H9 (cell line): ENCODE measurements around the gene CELF1. TPM values are rescaled to one million over a fixed set of nuclear protein-coding genes. Genes with fewer than 3 reads are reported as not detected.
A peak's percentile ranks its signal among the peaks of the same experiment; 100 is the strongest.

Experiments
- DNase-seq: peaks from one replicate; pipeline ENCODE4 v3.0.0-alpha.2; 2017
- H2AFZ ChIP-seq: one replicate; pipeline ENCODE4 v1.6.1; 2013; ENCODE audit warnings: mild to moderate bottlenecking, low read length, control low read depth, moderate library complexity
- H2AK5ac ChIP-seq: 2 replicates; pipeline ENCODE4 v1.6.1; 2013; ENCODE audit warnings: low read length, control low read depth, mixed read lengths; ENCODE audit not compliant: insufficient read length
- H2BK120ac ChIP-seq: one replicate; pipeline ENCODE4 v1.6.1; 2013; ENCODE audit warnings: low read depth, mild to moderate bottlenecking, low read length, control low read depth, inconsistent platforms; ENCODE audit not compliant: poor library complexity, severe bottlenecking
- H2BK12ac ChIP-seq: 2 replicates; pipeline ENCODE4 v1.6.1; 2013; ENCODE audit warnings: low read length, control low read depth, mixed read lengths, low read depth; ENCODE audit not compliant: insufficient read length
- H2BK15ac ChIP-seq: 2 replicates; pipeline ENCODE4 v1.6.1; 2013; ENCODE audit warnings: low read depth, low read length, control low read depth
- H2BK20ac ChIP-seq: one replicate; pipeline ENCODE4 v1.6.1; 2013; ENCODE audit warnings: low read depth, mild to moderate bottlenecking, low read length, control low read depth, inconsistent platforms; ENCODE audit not compliant: poor library complexity, severe bottlenecking
- H2BK5ac ChIP-seq: 2 replicates; pipeline ENCODE4 v1.6.1; 2013; ENCODE audit warnings: low read length, control low read depth, mixed read lengths; ENCODE audit not compliant: insufficient read length
- H3K14ac ChIP-seq: 2 replicates; pipeline ENCODE4 v1.6.1; 2013; ENCODE audit warnings: low read length, control low read depth; ENCODE audit not compliant: insufficient read depth
- H3K18ac ChIP-seq: 2 replicates; pipeline ENCODE4 v1.6.1; 2013; ENCODE audit warnings: low read depth, mild to moderate bottlenecking, mixed read lengths, low read length, control low read depth; ENCODE audit not compliant: insufficient read length
- H3K23ac ChIP-seq: 2 replicates; pipeline ENCODE4 v1.6.1; 2013; ENCODE audit warnings: low read length, control low read depth, mixed read lengths, low read depth; ENCODE audit not compliant: insufficient read length
- H3K23me2 ChIP-seq: 2 replicates; pipeline ENCODE4 v1.6.1; 2013; ENCODE audit warnings: low read depth, mild to moderate bottlenecking, mixed read lengths, low read length, control low read depth; ENCODE audit not compliant: insufficient read length, poor library complexity, severe bottlenecking
- H3K27ac ChIP-seq: 2 replicates; pipeline ENCODE4 v1.5.1; 2013; ENCODE audit warnings: low read length, control low read depth, mixed read lengths, low read depth; ENCODE audit not compliant: insufficient read length
- H3K27me3 ChIP-seq: 2 replicates; pipeline ENCODE4 v1.6.1; 2013; ENCODE audit warnings: low read length, control low read depth, inconsistent platforms; ENCODE audit not compliant: insufficient read depth
- H3K4ac ChIP-seq: 2 replicates; pipeline ENCODE4 v1.6.1; 2013; ENCODE audit warnings: low read depth, mild to moderate bottlenecking, control low read depth, inconsistent platforms, low read length, moderate library complexity
- H3K4me1 ChIP-seq: 2 replicates; pipeline ENCODE4 v1.6.1; 2013; ENCODE audit warnings: low read length, control low read depth, inconsistent platforms; ENCODE audit not compliant: insufficient read depth
- H3K4me2 ChIP-seq: 2 replicates; pipeline ENCODE4 v1.6.1; 2013; ENCODE audit warnings: low read length, control low read depth, mixed read lengths; ENCODE audit not compliant: insufficient read length, insufficient read depth
- H3K56ac ChIP-seq: 2 replicates; pipeline ENCODE4 v1.6.1; 2013; ENCODE audit warnings: low read depth, mild to moderate bottlenecking, mixed read lengths, low read length, control low read depth; ENCODE audit not compliant: insufficient read length
- H3K79me1 ChIP-seq: 2 replicates; pipeline ENCODE4 v1.6.1; 2013; ENCODE audit warnings: low read depth, mild to moderate bottlenecking, moderate library complexity, low read length, control low read depth, inconsistent platforms; ENCODE audit not compliant: insufficient read depth, poor library complexity, severe bottlenecking
- H3K79me2 ChIP-seq: 2 replicates; pipeline ENCODE4 v1.6.1; 2013; ENCODE audit warnings: low read length, control low read depth, inconsistent platforms; ENCODE audit not compliant: insufficient read depth
- H3K9ac ChIP-seq: 2 replicates; pipeline ENCODE4 v1.6.1; 2013; ENCODE audit warnings: low read length, control low read depth, mixed read lengths; ENCODE audit not compliant: insufficient read length; ENCODE audit errors: extremely low read depth
- H3K9me3 ChIP-seq: one replicate; pipeline ENCODE4 v1.6.1; 2013; ENCODE audit warnings: low read depth, low read length, inconsistent platforms; ENCODE audit not compliant: control insufficient read depth
- H3T11ph ChIP-seq: one replicate; pipeline ENCODE4 v1.6.1; 2013; ENCODE audit warnings: mild to moderate bottlenecking, low read length, control low read depth, inconsistent platforms
- H4K20me1 ChIP-seq: one replicate; pipeline ENCODE4 v1.6.1; 2013; ENCODE audit not compliant: control insufficient read depth, insufficient read length, insufficient read depth
- H4K5ac ChIP-seq: 2 replicates; pipeline ENCODE4 v1.6.1; 2013; ENCODE audit warnings: low read depth, mild to moderate bottlenecking, mixed read lengths, low read length, control low read depth; ENCODE audit not compliant: insufficient read length
- H4K8ac ChIP-seq: replicated peaks from 2 replicates; pipeline ENCODE4 v1.6.1; 2013; ENCODE audit warnings: low read length, control low read depth, mixed read lengths, low read depth; ENCODE audit not compliant: insufficient read length
- H4K91ac ChIP-seq: 2 replicates; pipeline ENCODE4 v1.6.1; 2013; ENCODE audit warnings: low read depth, mild to moderate bottlenecking, moderate library complexity, mixed read lengths, low read length, control low read depth; ENCODE audit not compliant: insufficient read length
- H3K27ac Mint-ChIP-seq, 3 experiments: 2 replicates in 2 of 3; 3 replicates in 1 of 3; pipeline ENCODE4 v1.8.0; 2020 to 2021; ENCODE audit warnings: mixed read lengths in 3 of 3, mild to moderate bottlenecking in 1 of 3, moderate library complexity in 1 of 3
- H3K27me3 Mint-ChIP-seq: 2 replicates; pipeline ENCODE4 v1.8.0; 2021; ENCODE audit warnings: low read depth, mild to moderate bottlenecking, moderate library complexity, mixed read lengths
- H3K36me3 Mint-ChIP-seq, 3 experiments: 2 replicates in 2 of 3; 3 replicates in 1 of 3; pipeline ENCODE4 v1.8.0; 2020 to 2021; ENCODE audit warnings: low read depth in 3 of 3, mixed read lengths in 3 of 3; ENCODE audit not compliant: insufficient read depth in 1 of 3
- H3K4me1 Mint-ChIP-seq, 2 experiments: 2 replicates each; pipeline ENCODE4 v1.8.0; 2020; ENCODE audit warnings: mixed read lengths in 2 of 2
- H3K4me3 Mint-ChIP-seq, 2 experiments: 2 replicates in 1 of 2; 3 replicates in 1 of 2; pipeline ENCODE4 v1.8.0; 2020 to 2021; ENCODE audit warnings: mild to moderate bottlenecking in 2 of 2, mixed read lengths in 2 of 2, moderate library complexity in 1 of 2
- H3K9me3 Mint-ChIP-seq, 2 experiments: 2 replicates in 1 of 2; 3 replicates in 1 of 2; pipeline ENCODE4 v1.8.0; 2020; ENCODE audit warnings: mild to moderate bottlenecking in 2 of 2, mixed read lengths in 2 of 2, moderate library complexity in 1 of 2
- WGBS: extraction: QIAGEN DNeasy Blood & Tissue Kit; methylation state at CpG from one replicate; pipeline ENCODE4 v1.1.7; 2013; ENCODE audit warnings: missing lambda C conversion rate, low lambda C conversion rate, mixed read lengths; ENCODE audit not compliant: insufficient read length; ENCODE audit errors: extremely low coverage; 5-methylcytosine and 5-hydroxymethylcytosine counted together
- total RNA-seq: library from RNA; stranded (reverse); gene quantifications from 2 replicates; pipeline ENCODE4 v1.2.1, GENCODE V29; 2021
- TF ChIP-seq, protein P1 (sequence below): fragments of 200-600 bp; sonication (generic); conservative IDR thresholded peaks from 3 replicates; pipeline ENCODE4 v1.8.0; 2021; ENCODE audit warnings: antibody characterized with exemption, mild to moderate bottlenecking

CELF1 gene
- total RNA-seq, 1 experiment from 2014 or later, result 211 TPM

DNA sequence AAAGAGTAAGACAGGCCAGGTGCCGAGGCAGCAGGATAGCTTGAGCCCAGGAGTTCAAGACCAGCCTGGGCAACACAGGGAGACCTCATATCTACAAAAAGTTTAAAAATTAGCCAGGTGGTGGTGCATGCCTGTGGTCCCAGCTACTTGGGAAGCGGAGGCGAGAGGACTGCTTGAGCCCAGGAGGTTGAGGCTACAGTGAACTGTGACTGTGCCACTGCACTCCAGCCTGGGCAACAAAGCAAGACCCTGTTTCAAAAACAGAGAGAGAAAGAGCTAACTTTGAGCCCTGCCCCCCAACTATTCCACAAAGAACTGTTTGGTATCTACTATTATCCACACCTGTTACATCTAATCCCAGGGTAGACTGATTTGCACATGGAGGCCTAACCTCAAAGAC is 54.8 kb downstream of the CELF1 start:
- H3K27me3 ChIP-seq, result no peaks in the 10 kb centered on the region
- H3K23me2 ChIP-seq, result no peaks in the 10 kb centered on the region
- H4K91ac ChIP-seq, result no peak overlapping the region
- H3K79me2 ChIP-seq, result peaks cover 17% of the 10 kb centered on the region
- peaks cover 10% of the 10 kb centered on the region for H3K79me1 ChIP-seq
- H3K27ac ChIP-seq, result no peak overlapping the region
- no peak overlapping the region for H3K56ac ChIP-seq
- no peak overlapping the region for H2BK15ac ChIP-seq
- DNase-seq, result no peak
- TF ChIP-seq, protein P1, sequence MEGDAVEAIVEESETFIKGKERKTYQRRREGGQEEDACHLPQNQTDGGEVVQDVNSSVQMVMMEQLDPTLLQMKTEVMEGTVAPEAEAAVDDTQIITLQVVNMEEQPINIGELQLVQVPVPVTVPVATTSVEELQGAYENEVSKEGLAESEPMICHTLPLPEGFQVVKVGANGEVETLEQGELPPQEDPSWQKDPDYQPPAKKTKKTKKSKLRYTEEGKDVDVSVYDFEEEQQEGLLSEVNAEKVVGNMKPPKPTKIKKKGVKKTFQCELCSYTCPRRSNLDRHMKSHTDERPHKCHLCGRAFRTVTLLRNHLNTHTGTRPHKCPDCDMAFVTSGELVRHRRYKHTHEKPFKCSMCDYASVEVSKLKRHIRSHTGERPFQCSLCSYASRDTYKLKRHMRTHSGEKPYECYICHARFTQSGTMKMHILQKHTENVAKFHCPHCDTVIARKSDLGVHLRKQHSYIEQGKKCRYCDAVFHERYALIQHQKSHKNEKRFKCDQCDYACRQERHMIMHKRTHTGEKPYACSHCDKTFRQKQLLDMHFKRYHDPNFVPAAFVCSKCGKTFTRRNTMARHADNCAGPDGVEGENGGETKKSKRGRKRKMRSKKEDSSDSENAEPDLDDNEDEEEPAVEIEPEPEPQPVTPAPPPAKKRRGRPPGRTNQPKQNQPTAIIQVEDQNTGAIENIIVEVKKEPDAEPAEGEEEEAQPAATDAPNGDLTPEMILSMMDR, result no peak
- no peak overlapping the region for H3T11ph ChIP-seq
- H3K9ac ChIP-seq, result no peak overlapping the region
- no peak overlapping the region for H2BK20ac ChIP-seq
- H2BK5ac ChIP-seq, result no peak overlapping the region
- H3K4me1 ChIP-seq, result peaks cover 3% of the 10 kb centered on the region; the same call in 1 of the 2 replicates
- Mint-ChIP-seq H3K4me3 (no peak overlapping the region), H3K27ac (peak overlapping the region in 2 of 3 experiments; percentile 49 to 70; a peak in 3 of 7 replicates), H3K9me3 (no peaks in the 10 kb centered on the region), H3K36me3 (peaks cover 7 to 19% (median 10%) of the 10 kb centered on the region in 3 experiments; a peak in 4 of 7 replicates), H3K27me3 (no peaks in the 10 kb centered on the region), H3K4me1 (peaks cover 22 to 34% of the 10 kb centered on the region in 2 experiments)
- no peak overlapping the region for H4K8ac ChIP-seq
- no peak overlapping the region for H3K23ac ChIP-seq
- no peaks in the 10 kb centered on the region for H3K9me3 ChIP-seq
- H2BK12ac ChIP-seq, result no peak overlapping the region
- no peak overlapping the region for H4K5ac ChIP-seq
- no peaks in the 10 kb centered on the region for H4K20me1 ChIP-seq
- H2AK5ac ChIP-seq, result no peak overlapping the region
- whole genome bisulfite sequencing, result no CpG with 5 or more reads among the region's 3 CpGs
- no peak overlapping the region for H2AFZ ChIP-seq
- H3K4ac ChIP-seq, result no peak overlapping the region
- no peak overlapping the region for H3K14ac ChIP-seq
- no peak overlapping the region for H3K18ac ChIP-seq
- H3K4me2 ChIP-seq, result no peak overlapping the region
- no peak overlapping the region for H2BK120ac ChIP-seq
